ENCODE measurements around the gene CUX1.

GRCh38 chr7:101790566-101791293, 26.7 kb upstream of the CUX1 start:
- TF ChIP-seq RAD21 (IDR thresholded peaks at IDR 0.05; ENCODE audit: insufficient read depth, low read depth, low read length) (no peak), SPI1 (IDR thresholded peaks at IDR 0.05; ENCODE audit: borderline replicate concordance, insufficient read depth, low read depth, low read length) (no peak), IRF5 (IDR thresholded peaks at IDR 0.05; ENCODE audit: borderline replicate concordance) (no peak), ESRRA (IDR thresholded peaks at IDR 0.05; ENCODE audit: low read length) (no peak), ATF7 (IDR thresholded peaks at IDR 0.05; ENCODE audit: low read depth) (no peak), SUPT20H (IDR thresholded peaks at IDR 0.05; ENCODE audit: borderline replicate concordance, control insufficient read depth, low read depth, low read length) (no peak), ZBTB40 (IDR thresholded peaks at IDR 0.05; ENCODE audit: borderline replicate concordance) (no peak)
